Caco-2 (cell line): ENCODE measurements around the gene TAP1. TPM values are rescaled to one million over a fixed set of nuclear protein-coding genes. Genes with fewer than 3 reads are reported as not detected.

ENCODE experiments used
- BruUV-seq: library from RNA; stranded (reverse); fragments of 400-500 nt; replicated peaks from 2 replicates; lab custom pipeline; 2021; lab: Mats Ljungman, UMichigan
- CTCF ChIA-PET: fragments of 300-600 bp; sonication (Branson Sonifier 250); formaldehyde crosslinking; loops from one replicate; lab custom pipeline; 2022; ENCODE audit warnings: antibody characterized with exemption; lab: Charles Lee
- POLR2A ChIA-PET: fragments of 300-600 bp; sonication (Branson Sonifier 250); formaldehyde crosslinking; loops from one replicate; lab custom pipeline; 2022; ENCODE audit warnings: antibody characterized with exemption; lab: Charles Lee
- DNase-seq, 2 experiments: peaks; one replicate each; pipeline versions ENCODE4 v3.0.0 to v3.0.0-alpha.2; 2020 to 2022
- H3K27me3 ChIP-seq: replicated peaks from 2 replicates; pipeline ENCODE4 v1.6.0; 2011; ENCODE audit warnings: low read length; ENCODE audit not compliant: control insufficient read depth, insufficient read depth
- H3K36me3 ChIP-seq: 2 replicates; pipeline ENCODE4 v1.5.1; 2011; ENCODE audit warnings: low read length; ENCODE audit not compliant: control insufficient read depth, insufficient read depth
- H3K4me1 ChIP-seq: fragments of 250-450 bp; sonication (Bioruptor Pico); 2 replicates; pipeline ENCODE4 v1.5.1; 2020; ENCODE audit warnings: mild to moderate bottlenecking
- H3K4me3 ChIP-seq: 2 replicates; pipeline ENCODE4 v1.5.1; 2011; ENCODE audit warnings: low read depth, mild to moderate bottlenecking, control low read depth, low read length
- H3K9me3 ChIP-seq: fragments of 250-450 bp; sonication (Bioruptor Pico); 2 replicates; pipeline ENCODE4 v1.5.1; 2020; ENCODE audit warnings: mild to moderate bottlenecking, moderate library complexity
- H3K27ac Mint-ChIP-seq: one replicate; pipeline ENCODE4 v1.8.0; 2022; ENCODE audit warnings: mixed read lengths; ENCODE audit not compliant: unreplicated experiment
- H3K27me3 Mint-ChIP-seq: one replicate; pipeline ENCODE4 v1.8.0; 2022; ENCODE audit warnings: mixed read lengths; ENCODE audit not compliant: insufficient read depth, unreplicated experiment
- H3K36me3 Mint-ChIP-seq: one replicate; pipeline ENCODE4 v1.8.0; 2022; ENCODE audit warnings: mild to moderate bottlenecking, mixed read lengths; ENCODE audit not compliant: insufficient read depth, unreplicated experiment
- H3K4me1 Mint-ChIP-seq: one replicate; pipeline ENCODE4 v1.8.0; 2022; ENCODE audit warnings: low read depth, mixed read lengths; ENCODE audit not compliant: unreplicated experiment
- H3K4me3 Mint-ChIP-seq: one replicate; pipeline ENCODE4 v1.8.0; 2022; ENCODE audit warnings: mild to moderate bottlenecking, moderate library complexity, mixed read lengths; ENCODE audit not compliant: unreplicated experiment
- H3K9me3 Mint-ChIP-seq: one replicate; pipeline ENCODE4 v1.8.0; 2022; ENCODE audit warnings: mixed read lengths; ENCODE audit not compliant: unreplicated experiment
- intact Hi-C: fragments of 100-400 bp; cut with micrococcal nuclease; formaldehyde crosslinking; loops from one replicate; pipeline ENCODE4 v1.10.0; 2022; ENCODE audit not compliant: unreplicated experiment
- total RNA-seq: library from RNA; stranded (reverse); gene quantifications from 2 replicates; pipeline ENCODE4 v1.2.3, GENCODE V29; 2022
- TF ChIP-seq, protein P1 (sequence below), 2 experiments: fragments of 200-600 bp in 1 of 2; IDR thresholded peaks; 1 replicate in 1 of 2; 2 replicates in 1 of 2; pipeline versions ENCODE4 v1.5.1 to v1.8.0; 2011 to 2022; ENCODE audit warnings: antibody characterized with exemption in 1 of 2, control low read depth in 1 of 2, inconsistent platforms in 1 of 2, low read depth in 1 of 2, low read length in 1 of 2, mild to moderate bottlenecking in 1 of 2, moderate library complexity in 1 of 2; ENCODE audit not compliant: insufficient read depth in 1 of 2, severe bottlenecking in 1 of 2, unreplicated experiment in 1 of 2

TAP1 gene
- total RNA-seq, 1 experiment from 2014 or later, result 3.7 TPM

DNA sequence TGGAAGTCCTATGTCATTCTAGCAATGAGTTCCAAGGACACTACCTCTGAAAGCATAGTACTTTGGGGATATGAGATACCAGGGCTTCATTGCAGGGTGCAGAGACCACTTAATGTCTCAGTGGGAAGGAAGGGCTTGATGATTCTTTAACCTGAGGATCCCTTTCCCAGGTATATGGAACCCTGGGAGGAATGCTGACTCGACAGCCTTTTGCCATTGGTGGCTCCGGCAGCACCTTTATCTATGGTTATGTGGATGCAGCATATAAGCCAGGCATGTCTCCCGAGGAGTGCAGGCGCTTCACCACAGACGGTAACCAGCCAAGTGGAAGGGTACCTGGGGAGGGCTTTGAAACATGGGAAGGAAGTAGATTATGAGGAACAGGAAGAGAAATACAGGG lies 4.7 kb upstream of the TAP1 start:
- no peak for DNase-seq
- POLR2A ChIA-PET, result interaction anchor here (0.6 kb wide), 1 partner anchor 23 kb away, joined by 6 read pairs; no protein-coding TSS in a partner anchor
- Histone ChIP-seq H3K4me3 (no peak overlapping the region), H3K36me3 (no peaks in the 10 kb centered on the region), H3K27me3 (no peaks in the 10 kb centered on the region; the same call in 1 of the 2 replicates), H3K9me3 (no peaks in the 10 kb centered on the region), H3K4me1 (peaks cover 6% of the 10 kb centered on the region)
- TF ChIP-seq, protein P1, sequence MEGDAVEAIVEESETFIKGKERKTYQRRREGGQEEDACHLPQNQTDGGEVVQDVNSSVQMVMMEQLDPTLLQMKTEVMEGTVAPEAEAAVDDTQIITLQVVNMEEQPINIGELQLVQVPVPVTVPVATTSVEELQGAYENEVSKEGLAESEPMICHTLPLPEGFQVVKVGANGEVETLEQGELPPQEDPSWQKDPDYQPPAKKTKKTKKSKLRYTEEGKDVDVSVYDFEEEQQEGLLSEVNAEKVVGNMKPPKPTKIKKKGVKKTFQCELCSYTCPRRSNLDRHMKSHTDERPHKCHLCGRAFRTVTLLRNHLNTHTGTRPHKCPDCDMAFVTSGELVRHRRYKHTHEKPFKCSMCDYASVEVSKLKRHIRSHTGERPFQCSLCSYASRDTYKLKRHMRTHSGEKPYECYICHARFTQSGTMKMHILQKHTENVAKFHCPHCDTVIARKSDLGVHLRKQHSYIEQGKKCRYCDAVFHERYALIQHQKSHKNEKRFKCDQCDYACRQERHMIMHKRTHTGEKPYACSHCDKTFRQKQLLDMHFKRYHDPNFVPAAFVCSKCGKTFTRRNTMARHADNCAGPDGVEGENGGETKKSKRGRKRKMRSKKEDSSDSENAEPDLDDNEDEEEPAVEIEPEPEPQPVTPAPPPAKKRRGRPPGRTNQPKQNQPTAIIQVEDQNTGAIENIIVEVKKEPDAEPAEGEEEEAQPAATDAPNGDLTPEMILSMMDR (IDR thresholded peaks at IDR 0.05; ENCODE audit: insufficient read depth in 1 of 2, low read depth in 1 of 2, low read length in 1 of 2, severe bottlenecking in 1 of 2, unreplicated experiment in 1 of 2), result no peak
- peaks cover 16% of the 10 kb centered on the region for H3K4me1 Mint-ChIP-seq
- peaks cover 5% of the 10 kb centered on the region for H3K36me3 Mint-ChIP-seq
- H3K27me3 Mint-ChIP-seq, result peaks cover 26% of the 10 kb centered on the region
- H3K4me3 Mint-ChIP-seq, result no peak overlapping the region
- no peaks in the 10 kb centered on the region for H3K9me3 Mint-ChIP-seq
- intact Hi-C loops, result no loop called here
- H3K27ac Mint-ChIP-seq, result no peak overlapping the region
- BruUV-seq, result no TSS peak
- CTCF ChIA-PET, result interaction anchor here (1.1 to 5.2 kb wide), 2 partner anchors 10 to 20 kb away, joined by 4 to 32 read pairs; partner anchors contain the start of gene TAP2

DNA sequence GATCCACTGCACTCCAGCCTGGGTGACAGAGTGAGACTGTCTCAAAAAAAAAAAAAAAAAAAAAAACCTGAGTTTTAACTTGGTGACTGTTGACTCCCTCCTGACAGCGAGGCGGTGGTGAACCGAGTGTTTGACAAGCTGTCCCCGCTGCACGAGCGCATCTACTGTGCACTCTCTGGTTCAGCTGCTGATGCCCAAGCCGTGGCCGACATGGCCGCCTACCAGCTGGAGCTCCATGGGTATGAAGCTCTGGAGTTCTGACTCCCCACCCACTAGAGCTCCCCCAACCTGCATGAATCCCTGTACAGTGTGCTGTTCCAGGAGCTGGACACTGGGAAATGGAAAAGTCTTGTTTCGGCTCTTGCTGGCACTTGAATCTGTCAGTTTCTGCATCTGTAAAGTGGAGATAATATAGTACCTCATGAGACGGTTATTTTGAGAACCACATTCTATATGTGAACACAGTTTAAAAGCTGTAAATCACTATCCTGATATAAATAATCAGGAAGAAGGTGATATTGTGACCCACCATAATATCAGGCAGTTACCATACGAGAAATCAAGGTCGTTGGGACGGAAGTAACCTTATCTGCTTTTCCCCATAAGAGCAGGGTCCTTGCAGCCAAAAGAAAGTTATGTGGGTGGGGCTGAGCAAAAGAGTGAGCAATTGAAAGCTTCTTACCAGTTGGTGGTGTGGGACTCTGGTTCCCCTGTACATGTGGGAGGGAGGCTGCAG lies 3.8 kb upstream of the TAP1 start:
- BruUV-seq, result no TSS peak
- peaks cover 6% of the 10 kb centered on the region for H3K4me1 ChIP-seq

DNA sequence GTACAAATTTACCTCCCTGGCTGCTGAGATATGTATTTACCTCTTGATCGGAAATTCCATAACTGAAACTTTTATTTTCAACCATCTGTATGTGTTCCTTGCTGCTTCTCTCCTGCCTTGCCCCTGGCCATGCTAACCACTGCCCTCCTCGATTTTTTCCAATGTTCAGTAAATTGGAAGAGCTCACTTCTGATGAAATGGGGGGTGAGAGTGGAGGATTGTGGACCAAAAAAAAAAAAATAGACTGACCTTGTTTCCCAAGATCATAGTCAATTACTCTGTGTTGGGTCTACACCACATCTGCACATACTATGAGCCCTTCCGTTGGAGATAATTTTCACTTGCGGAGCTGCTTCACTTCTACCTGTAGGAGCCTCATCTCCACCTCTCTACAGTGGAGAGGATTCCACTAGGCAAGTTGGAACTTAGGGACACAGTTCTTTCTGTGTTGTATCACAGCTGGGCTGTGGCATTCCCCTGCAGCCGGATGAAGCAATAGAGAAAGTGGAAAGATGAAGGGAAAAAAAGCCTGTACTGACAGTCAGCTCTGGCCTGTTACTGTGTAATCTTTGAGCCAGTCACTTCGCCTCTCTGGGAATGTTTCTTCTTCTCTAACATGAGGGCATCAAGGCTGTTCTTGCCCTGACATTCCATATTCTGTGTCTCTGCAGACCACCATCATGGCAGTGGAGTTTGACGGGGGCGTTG lies 2.1 kb upstream of the TAP1 start:
- no peak overlapping the region for H3K27ac Mint-ChIP-seq
- Histone ChIP-seq H3K27me3 (peaks cover 1% of the 10 kb centered on the region), H3K4me3 (no peak overlapping the region), H3K4me1 (peaks cover 6% of the 10 kb centered on the region), H3K36me3 (no peaks in the 10 kb centered on the region), H3K9me3 (no peaks in the 10 kb centered on the region)
- H3K36me3 Mint-ChIP-seq, result peaks cover 5% of the 10 kb centered on the region
- TF ChIP-seq, protein P1 (IDR thresholded peaks at IDR 0.05; ENCODE audit: insufficient read depth in 1 of 2, low read depth in 1 of 2, low read length in 1 of 2, severe bottlenecking in 1 of 2, unreplicated experiment in 1 of 2), result no peak
- BruUV-seq, result no TSS peak
- peaks cover 16% of the 10 kb centered on the region for H3K4me1 Mint-ChIP-seq
- intact Hi-C loops, result no loop called here
- no peak for DNase-seq
- H3K27me3 Mint-ChIP-seq, result peaks cover 24% of the 10 kb centered on the region
- CTCF ChIA-PET, result interaction anchor here (3.0 to 3.6 kb wide), 2 partner anchors 12 to 17 kb away, joined by 23 to 79 read pairs; partner anchors contain the start of gene TAP2
- peak overlapping the region; percentile 27 for H3K4me3 Mint-ChIP-seq
- H3K9me3 Mint-ChIP-seq, result no peaks in the 10 kb centered on the region
- POLR2A ChIA-PET, result no interaction called here

More for the DNA sequence above, 3.8 kb upstream of the TAP1 start:
- H3K4me1 Mint-ChIP-seq, result peaks cover 16% of the 10 kb centered on the region
- TF ChIP-seq, protein P1 (IDR thresholded peaks at IDR 0.05; ENCODE audit: insufficient read depth in 1 of 2, low read depth in 1 of 2, low read length in 1 of 2, severe bottlenecking in 1 of 2, unreplicated experiment in 1 of 2), result no peak
- DNase-seq, result no peak
- POLR2A ChIA-PET, result interaction anchor here (0.7 kb wide), 1 partner anchor 15 kb away, joined by 5 read pairs; no protein-coding TSS in a partner anchor
- H3K27me3 Mint-ChIP-seq, result peaks cover 20% of the 10 kb centered on the region
- CTCF ChIA-PET, result interaction anchor here (0.6 to 5.2 kb wide), 3 partner anchors 10 to 19 kb away, joined by 4 to 32 read pairs (median 6); partner anchors contain the start of gene TAP2
- Histone ChIP-seq H3K36me3 (no peaks in the 10 kb centered on the region), H3K9me3 (no peaks in the 10 kb centered on the region), H3K4me3 (no peak overlapping the region), H3K27me3 (no peaks in the 10 kb centered on the region; the same call in 1 of the 2 replicates)
- H3K4me3 Mint-ChIP-seq, result no peak overlapping the region
- H3K27ac Mint-ChIP-seq, result no peak overlapping the region
- peaks cover 5% of the 10 kb centered on the region for H3K36me3 Mint-ChIP-seq
- no peaks in the 10 kb centered on the region for H3K9me3 Mint-ChIP-seq
- intact Hi-C loops, result no loop called here
